ENCODE results near the gene SERPINA10. TPM values are rescaled to one million over a fixed set of nuclear protein-coding genes. Genes with fewer than 3 reads are reported as not detected.

Gene SERPINA10
- total and polyA plus RNA-seq, 2 of the 13 experiments (the other 11 are each of a cell fraction or from before 2014, with no cell fraction given): 20.1 to 20.2 TPM

DNA sequence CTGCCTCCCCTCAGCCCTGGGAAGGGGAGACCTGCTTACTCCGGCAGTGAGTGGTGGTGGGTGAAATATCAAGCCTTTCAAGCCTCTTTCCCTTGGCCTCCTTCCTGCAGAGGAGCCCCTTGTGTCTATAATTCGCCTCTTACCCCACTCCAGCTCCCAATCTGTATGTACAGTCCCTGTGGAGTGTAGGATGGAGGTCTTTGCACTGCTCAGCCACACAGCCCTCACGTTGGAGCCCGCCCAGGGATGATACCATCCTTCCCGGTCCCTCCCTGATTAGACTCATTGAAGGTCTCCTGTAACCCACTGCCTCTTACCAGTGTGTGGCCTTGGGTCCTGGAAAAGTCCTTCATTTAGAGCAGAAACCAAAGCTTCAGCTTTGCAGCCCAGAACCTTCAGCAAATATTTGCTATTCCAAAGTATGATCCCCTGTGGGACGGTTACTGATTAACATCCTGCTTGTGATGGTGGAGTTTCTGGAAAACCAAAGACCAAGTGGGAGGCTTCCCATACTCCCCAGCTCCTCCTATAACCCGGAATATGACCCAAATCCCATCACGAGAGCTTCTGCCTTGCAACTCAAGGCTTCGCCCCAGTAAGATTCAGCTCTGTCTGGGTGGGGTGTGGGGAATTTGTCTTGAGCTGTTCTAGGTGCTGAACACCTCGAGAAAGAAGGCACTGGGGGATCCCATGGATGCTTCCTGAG is at the start of gene SERPINA10 (continued):
- TF ChIP-seq, protein P1, sequence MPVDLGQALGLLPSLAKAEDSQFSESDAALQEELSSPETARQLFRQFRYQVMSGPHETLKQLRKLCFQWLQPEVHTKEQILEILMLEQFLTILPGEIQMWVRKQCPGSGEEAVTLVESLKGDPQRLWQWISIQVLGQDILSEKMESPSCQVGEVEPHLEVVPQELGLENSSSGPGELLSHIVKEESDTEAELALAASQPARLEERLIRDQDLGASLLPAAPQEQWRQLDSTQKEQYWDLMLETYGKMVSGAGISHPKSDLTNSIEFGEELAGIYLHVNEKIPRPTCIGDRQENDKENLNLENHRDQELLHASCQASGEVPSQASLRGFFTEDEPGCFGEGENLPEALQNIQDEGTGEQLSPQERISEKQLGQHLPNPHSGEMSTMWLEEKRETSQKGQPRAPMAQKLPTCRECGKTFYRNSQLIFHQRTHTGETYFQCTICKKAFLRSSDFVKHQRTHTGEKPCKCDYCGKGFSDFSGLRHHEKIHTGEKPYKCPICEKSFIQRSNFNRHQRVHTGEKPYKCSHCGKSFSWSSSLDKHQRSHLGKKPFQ (CRISPR knock-in tag; IDR thresholded peaks at IDR 0.05; ENCODE audit: insufficient replicate concordance): no peak
- TF ChIP-seq, protein P2, sequence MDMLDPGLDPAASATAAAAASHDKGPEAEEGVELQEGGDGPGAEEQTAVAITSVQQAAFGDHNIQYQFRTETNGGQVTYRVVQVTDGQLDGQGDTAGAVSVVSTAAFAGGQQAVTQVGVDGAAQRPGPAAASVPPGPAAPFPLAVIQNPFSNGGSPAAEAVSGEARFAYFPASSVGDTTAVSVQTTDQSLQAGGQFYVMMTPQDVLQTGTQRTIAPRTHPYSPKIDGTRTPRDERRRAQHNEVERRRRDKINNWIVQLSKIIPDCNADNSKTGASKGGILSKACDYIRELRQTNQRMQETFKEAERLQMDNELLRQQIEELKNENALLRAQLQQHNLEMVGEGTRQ (IDR thresholded peaks at IDR 0.05; ENCODE audit: low read depth, low read length): 0 out of 2 replicates have a peak, but pooled peaks have one; percentile 16
- TF ChIP-seq, protein P2 (CRISPR knock-in tag; IDR thresholded peaks at IDR 0.05; ENCODE audit: borderline replicate concordance): no peak
- no peak for TF ChIP-seq MZF1 (CRISPR knock-in tag; IDR thresholded peaks at IDR 0.05; ENCODE audit: borderline replicate concordance)
- TF ChIP-seq HNRNPUL1 (IDR thresholded peaks at IDR 0.05; ENCODE audit: low read depth, low read length): peak; percentile 67; the same call in 1 of the 2 replicates
- TF ChIP-seq, protein P3, sequence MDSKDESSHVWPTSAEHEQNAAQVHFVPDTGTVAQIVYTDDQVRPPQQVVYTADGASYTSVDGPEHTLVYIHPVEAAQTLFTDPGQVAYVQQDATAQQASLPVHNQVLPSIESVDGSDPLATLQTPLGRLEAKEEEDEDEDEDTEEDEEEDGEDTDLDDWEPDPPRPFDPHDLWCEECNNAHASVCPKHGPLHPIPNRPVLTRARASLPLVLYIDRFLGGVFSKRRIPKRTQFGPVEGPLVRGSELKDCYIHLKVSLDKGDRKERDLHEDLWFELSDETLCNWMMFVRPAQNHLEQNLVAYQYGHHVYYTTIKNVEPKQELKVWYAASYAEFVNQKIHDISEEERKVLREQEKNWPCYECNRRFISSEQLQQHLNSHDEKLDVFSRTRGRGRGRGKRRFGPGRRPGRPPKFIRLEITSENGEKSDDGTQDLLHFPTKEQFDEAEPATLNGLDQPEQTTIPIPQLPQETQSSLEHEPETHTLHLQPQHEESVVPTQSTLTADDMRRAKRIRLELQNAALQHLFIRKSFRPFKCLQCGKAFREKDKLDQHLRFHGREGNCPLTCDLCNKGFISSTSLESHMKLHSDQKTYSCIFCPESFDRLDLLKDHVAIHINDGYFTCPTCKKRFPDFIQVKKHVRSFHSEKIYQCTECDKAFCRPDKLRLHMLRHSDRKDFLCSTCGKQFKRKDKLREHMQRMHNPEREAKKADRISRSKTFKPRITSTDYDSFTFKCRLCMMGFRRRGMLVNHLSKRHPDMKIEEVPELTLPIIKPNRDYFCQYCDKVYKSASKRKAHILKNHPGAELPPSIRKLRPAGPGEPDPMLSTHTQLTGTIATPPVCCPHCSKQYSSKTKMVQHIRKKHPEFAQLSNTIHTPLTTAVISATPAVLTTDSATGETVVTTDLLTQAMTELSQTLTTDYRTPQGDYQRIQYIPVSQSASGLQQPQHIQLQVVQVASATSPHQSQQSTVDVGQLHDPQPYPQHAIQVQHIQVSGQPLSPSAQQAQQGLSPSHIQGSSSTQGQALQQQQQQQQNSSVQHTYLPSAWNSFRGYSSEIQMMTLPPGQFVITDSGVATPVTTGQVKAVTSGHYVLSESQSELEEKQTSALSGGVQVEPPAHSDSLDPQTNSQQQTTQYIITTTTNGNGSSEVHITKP (CRISPR knock-in tag; IDR thresholded peaks at IDR 0.05; ENCODE audit: low read depth): peak; percentile 95
- no peak for TF ChIP-seq ZNF496 (CRISPR knock-in tag; IDR thresholded peaks at IDR 0.05; ENCODE audit: insufficient replicate concordance)
- TF ChIP-seq, protein P4, sequence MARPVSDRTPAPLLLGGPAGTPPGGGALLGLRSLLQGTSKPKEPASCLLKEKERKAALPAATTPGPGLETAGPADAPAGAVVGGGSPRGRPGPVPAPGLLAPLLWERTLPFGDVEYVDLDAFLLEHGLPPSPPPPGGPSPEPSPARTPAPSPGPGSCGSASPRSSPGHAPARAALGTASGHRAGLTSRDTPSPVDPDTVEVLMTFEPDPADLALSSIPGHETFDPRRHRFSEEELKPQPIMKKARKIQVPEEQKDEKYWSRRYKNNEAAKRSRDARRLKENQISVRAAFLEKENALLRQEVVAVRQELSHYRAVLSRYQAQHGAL (CRISPR knock-in tag; IDR thresholded peaks at IDR 0.05; ENCODE audit: not compliant biosample characterization): no peak
- TF ChIP-seq, protein P5, sequence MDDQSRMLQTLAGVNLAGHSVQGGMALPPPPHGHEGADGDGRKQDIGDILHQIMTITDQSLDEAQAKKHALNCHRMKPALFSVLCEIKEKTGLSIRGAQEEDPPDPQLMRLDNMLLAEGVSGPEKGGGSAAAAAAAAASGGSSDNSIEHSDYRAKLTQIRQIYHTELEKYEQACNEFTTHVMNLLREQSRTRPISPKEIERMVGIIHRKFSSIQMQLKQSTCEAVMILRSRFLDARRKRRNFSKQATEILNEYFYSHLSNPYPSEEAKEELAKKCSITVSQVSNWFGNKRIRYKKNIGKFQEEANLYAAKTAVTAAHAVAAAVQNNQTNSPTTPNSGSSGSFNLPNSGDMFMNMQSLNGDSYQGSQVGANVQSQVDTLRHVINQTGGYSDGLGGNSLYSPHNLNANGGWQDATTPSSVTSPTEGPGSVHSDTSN (CRISPR knock-in tag; IDR thresholded peaks at IDR 0.05; ENCODE audit: borderline replicate concordance): no peak
- TF ChIP-seq, protein P6, sequence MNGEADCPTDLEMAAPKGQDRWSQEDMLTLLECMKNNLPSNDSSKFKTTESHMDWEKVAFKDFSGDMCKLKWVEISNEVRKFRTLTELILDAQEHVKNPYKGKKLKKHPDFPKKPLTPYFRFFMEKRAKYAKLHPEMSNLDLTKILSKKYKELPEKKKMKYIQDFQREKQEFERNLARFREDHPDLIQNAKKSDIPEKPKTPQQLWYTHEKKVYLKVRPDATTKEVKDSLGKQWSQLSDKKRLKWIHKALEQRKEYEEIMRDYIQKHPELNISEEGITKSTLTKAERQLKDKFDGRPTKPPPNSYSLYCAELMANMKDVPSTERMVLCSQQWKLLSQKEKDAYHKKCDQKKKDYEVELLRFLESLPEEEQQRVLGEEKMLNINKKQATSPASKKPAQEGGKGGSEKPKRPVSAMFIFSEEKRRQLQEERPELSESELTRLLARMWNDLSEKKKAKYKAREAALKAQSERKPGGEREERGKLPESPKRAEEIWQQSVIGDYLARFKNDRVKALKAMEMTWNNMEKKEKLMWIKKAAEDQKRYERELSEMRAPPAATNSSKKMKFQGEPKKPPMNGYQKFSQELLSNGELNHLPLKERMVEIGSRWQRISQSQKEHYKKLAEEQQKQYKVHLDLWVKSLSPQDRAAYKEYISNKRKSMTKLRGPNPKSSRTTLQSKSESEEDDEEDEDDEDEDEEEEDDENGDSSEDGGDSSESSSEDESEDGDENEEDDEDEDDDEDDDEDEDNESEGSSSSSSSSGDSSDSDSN (CRISPR knock-in tag; IDR thresholded peaks at IDR 0.05): peak; percentile 85; the same call in 1 of the 2 replicates
- no peak for TF ChIP-seq GABPA (IDR thresholded peaks at IDR 0.05; ENCODE audit: low read depth, low read length)
- no peak for TF ChIP-seq GABPA (CRISPR knock-in tag; IDR thresholded peaks at IDR 0.05; ENCODE audit: low read depth)
- peak; percentile 45; the same call in 1 of the 2 replicates for TF ChIP-seq CEBPG (CRISPR knock-in tag; IDR thresholded peaks at IDR 0.05)
- TF ChIP-seq, protein P7, sequence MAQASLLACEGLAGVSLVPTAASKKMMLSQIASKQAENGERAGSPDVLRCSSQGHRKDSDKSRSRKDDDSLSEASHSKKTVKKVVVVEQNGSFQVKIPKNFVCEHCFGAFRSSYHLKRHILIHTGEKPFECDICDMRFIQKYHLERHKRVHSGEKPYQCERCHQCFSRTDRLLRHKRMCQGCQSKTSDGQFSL (CRISPR knock-in tag; IDR thresholded peaks at IDR 0.05): no peak
- no peak for TF ChIP-seq ZNF337 (CRISPR knock-in tag; IDR thresholded peaks at IDR 0.05; ENCODE audit: borderline replicate concordance, low read depth)

Measured in HepG2 (cell line).